Activated CD8-positive, alpha-beta memory T cell treated with anti-CD3 and anti-CD28 coated beads, Interleukin-2, amount 50 U/mL, for 1 hour (primary cell): ENCODE results near the gene FOXR2.

Experiments used
- DNase-seq: peaks from one replicate; pipeline ENCODE4 v3.0.0-alpha.2; 2020; ENCODE audit errors: extremely low read depth

FOXR2 gene

DNA sequence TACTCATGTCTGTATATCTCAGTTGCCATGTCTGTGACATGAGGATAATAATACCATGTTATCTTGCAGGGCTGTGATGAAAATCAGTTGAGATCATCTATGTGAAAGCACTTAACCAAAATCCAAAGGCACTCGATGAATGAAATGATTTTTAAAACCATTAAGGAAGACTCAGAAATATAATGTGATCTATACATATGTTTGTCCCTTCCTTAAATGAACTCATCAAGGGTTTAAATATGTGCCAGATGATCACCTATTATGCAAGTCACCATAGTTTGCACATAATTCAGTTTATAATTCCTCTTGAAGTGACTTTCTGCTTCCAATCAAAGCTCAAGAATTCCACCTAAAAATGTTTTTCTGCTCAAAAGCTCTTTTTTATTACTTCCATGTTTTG is at the start of gene FOXR2:
Gene FOXR2, plus strand, starts transcription at position 301 of the 400 bp plus-strand sequence. CDS start 312 bp downstream, outside the sequence.
- no peak for DNase-seq

- no peak for DNase-seq
These were observed 44.1 kb upstream of the FOXR2 start for GRCh38 chrX:55579115-55579514.

DNA sequence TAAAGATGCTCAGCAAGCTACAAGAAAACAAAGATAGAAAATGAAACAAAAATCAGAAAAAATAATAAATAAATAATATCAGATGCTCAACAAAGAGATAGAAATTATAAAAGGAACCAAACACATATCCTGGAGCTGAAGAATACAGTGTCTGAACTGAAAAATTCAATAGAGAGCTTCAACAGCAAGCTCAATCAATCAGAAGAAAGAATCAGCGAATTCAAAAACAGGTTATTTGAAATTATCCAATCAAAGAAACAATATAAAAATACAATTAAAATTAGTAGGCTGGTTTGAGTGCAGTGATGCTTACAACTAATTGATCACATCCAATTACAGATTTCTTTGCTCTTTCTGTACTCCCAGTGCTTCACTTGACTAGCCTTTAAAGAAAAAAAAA is 40.8 kb upstream of the FOXR2 start:
- DNase-seq = no peak

DNA sequence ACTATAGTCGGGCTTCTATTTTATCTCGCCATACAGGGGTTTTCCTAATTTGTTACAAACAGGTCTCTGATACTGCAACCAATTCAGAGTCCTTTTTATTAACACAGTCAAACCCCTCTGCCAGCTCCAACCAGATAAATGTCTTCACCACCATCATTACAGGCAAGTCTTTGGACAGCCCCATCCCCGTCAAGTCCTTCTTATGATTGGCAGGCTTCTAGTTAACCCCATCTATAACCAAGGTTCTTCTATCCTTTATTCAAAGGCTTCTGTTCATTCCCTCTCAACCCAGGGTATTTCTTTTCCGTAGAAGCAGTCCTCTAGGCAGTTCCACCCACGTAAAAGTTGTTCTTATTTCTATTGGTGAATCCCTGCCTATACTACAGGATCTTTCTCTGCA is 29.9 kb upstream of the FOXR2 start:
- no peak for DNase-seq

DNA sequence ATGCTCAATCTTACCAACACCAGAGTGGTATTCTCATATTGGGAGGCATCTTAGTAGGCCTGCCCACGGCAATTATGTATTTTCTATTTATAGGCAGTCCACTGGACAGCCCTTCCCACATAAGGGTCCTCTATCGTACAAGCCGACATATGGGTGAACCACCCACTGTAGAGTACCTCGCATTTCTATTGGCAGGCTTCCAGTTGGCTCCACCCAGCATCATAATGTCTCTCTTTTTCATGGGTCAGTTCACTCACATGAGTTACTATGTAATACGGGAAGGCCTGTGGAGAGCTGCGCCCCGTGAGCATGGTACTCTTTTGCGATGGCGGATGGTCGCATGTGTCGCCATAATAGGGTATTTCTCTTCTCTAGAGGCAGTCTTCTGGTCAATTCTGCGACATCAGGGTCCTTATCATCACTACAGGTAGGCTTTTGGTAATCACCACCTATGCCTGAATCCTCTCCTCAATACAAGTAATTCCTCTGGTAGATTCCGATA is 29.4 kb upstream of the FOXR2 start:
- no peak for DNase-seq

DNA sequence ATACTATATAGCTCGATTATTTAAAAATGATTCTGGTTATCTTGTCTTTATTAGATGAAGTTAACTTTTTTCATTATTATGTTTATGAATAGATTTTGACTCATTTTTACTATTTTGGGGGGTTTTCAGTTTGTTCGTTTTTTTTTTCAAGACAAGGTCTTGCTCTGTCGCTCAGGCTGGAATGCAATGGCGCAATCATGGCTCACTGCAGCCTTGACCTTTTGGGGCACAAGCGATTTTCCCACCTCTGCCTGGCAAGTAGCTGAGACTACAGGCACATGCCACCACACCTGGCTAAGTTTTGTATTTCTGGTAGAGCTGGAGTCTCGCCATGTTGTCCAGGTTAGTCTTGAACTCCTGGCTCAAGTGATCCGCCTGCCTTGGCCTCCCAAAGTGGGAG is 24.9 kb upstream of the FOXR2 start:
- DNase-seq = no peak

- DNase-seq = no peak
These were observed 3.7 kb upstream of the FOXR2 start for GRCh38 chrX:55619547-55619946.

DNA sequence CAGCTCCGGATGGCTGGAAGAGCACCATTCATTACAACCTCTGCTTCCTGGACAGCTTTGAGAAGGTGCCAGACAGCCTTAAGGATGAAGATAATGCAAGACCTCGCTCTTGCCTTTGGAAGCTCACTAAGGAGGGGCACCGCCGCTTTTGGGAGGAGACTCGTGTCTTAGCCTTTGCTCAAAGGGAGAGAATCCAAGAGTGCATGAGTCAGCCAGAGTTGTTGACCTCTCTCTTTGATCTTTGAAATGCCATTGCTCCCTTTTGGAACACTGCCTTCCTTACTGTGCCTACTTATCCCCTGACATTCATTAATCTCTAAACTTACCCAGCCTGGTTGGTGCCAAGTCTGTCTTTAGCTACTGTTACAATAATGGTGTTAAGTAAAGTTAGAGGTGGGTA is 1.2 kb downstream of the FOXR2 start:
- DNase-seq = no peak

GRCh38 chrX:55636109-55636508 is 12.9 kb downstream of the FOXR2 start:
- no peak for DNase-seq

DNA sequence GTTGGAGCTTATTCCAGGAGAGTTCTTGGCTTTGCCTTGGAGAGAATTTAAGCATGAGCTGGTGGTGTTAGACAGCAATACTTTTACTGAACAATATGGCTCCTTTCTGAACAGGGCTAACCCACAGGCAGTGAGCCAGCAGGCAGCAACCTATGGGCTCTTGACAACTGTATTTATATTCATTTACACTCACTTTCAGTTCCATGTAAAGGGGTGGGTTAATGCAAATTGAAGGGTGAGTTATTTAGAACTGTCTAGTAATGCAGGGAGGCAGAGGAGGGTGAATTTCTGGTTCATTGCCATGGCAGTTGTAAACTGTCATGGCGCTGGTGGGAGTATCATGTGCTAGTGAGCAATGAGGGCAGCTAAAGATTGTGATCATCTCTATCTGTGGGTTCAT is 15.7 kb downstream of the FOXR2 start:
- no peak for DNase-seq

DNA sequence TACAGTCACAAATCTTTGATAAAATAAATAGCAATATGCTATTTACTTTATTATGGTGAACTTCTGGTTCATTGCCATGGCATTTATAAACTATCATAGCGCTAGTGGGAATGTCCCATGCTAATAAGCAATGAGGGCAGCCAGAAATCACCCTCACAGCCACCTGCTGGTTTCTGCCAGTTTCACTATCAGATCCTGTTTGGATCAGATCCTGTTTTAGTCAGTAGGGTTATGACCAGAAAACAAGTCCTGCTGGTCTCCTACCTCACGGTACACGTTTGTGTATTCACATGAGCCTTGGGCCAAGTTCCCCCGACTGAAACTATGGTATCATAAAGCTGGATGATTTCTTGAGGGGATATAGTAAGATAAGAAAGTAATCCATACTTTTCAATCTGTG is 17.7 kb downstream of the FOXR2 start:
- no peak for DNase-seq

- DNase-seq = no peak
These were observed 25.2 kb downstream of the FOXR2 start for GRCh38 chrX:55648434-55648833.

DNA sequence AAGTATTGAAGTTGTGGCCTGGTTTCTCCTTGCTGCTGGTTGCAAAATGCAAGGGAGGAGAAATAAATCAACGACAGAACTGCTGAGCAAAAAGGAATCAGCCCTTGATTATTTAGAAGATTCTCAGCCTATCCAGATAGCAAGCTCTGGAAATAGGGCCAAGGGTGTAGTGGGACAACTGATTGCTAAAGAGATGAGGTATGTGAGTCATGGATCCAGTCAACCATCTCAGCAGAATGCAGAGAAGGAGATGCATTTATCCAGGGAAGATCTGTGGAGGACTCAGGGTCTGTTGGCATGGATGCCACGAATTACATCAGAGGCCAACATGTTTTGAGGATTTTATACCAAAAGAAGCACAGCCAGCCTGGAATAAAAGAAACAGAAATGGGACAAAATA is 36.7 kb downstream of the FOXR2 start:
- no peak for DNase-seq

GRCh38 chrX:55663584-55663983 is 40.4 kb downstream of the FOXR2 start:
- DNase-seq = no peak

DNA sequence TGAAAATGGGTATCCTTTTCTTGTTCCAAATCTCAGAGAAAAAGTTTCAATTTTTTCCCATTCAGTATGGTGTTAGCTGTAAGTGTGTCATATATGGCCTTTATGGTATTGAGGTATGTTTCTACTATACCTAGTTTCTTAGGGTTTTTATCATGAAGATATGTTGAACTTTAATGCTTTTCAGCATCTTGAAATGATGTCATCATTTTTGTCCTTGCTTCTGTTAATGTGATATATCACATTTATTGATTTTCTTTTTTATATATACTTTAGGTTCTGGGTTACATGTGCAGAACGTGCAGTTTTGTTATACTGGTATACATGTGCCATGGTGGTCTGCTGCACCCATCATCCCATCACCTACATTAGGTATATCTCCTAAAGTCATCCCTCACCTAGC is 44.9 kb downstream of the FOXR2 start:
- DNase-seq = no peak
